Activated naive CD8-positive, alpha-beta T cell treated with anti-CD3 and anti-CD28 coated beads for 36 hours (primary cell): Measurements from ENCODE around the gene TDRKH. TPM values are rescaled to one million over a fixed set of nuclear protein-coding genes. Genes with fewer than 3 reads are reported as not detected.
"Not testable (repeated sequence)": the region's sequence is repeated elsewhere in the genome, so short reads cannot be mapped to it uniquely, and the experiment has no call there.

Experiments used
- DNase-seq: peaks from one replicate; pipeline ENCODE4 v3.0.0; 2021
- H3K27ac Mint-ChIP-seq: one replicate; pipeline ENCODE4 v1.8.0; 2022; ENCODE audit warnings: mild to moderate bottlenecking, moderate library complexity, mixed read lengths
- H3K27me3 Mint-ChIP-seq: one replicate; pipeline ENCODE4 v1.8.0; 2022; ENCODE audit warnings: mild to moderate bottlenecking, mixed read lengths
- H3K36me3 Mint-ChIP-seq: one replicate; pipeline ENCODE4 v1.8.0; 2021; ENCODE audit warnings: mild to moderate bottlenecking, mixed read lengths
- H3K4me1 Mint-ChIP-seq: one replicate; pipeline ENCODE4 v1.8.0; 2021; ENCODE audit warnings: mixed read lengths
- H3K4me3 Mint-ChIP-seq: one replicate; pipeline ENCODE4 v1.8.0; 2022; ENCODE audit warnings: mild to moderate bottlenecking, moderate library complexity, mixed read lengths
- H3K9me3 Mint-ChIP-seq: one replicate; pipeline ENCODE4 v1.8.0; 2022; ENCODE audit warnings: mixed read lengths
- total RNA-seq, 2 experiments: library from RNA; stranded (reverse); gene quantifications; one replicate each; pipeline ENCODE4 v1.2.3, GENCODE V29; 2021

Gene TDRKH
- total RNA-seq, 2 experiments from 2014 or later: 9.0 to 9.1 TPM

GRCh38 chr1:151799179-151800022 lies 9.1 kb upstream of the TDRKH start:
- H3K9me3 Mint-ChIP-seq: no peaks in the 10 kb centered on the region
- no peak overlapping the region for H3K27ac Mint-ChIP-seq
- no peak for DNase-seq
- H3K4me1 Mint-ChIP-seq: peaks cover 3% of the 10 kb centered on the region
- no peaks in the 10 kb centered on the region for H3K27me3 Mint-ChIP-seq
- no peak overlapping the region for H3K4me3 Mint-ChIP-seq
- no peaks in the 10 kb centered on the region for H3K36me3 Mint-ChIP-seq

GRCh38 chr1:151798571-151798970 lies 8.3 kb upstream of the TDRKH start:
- Mint-ChIP-seq H3K9me3 (no peaks in the 10 kb centered on the region), H3K36me3 (no peaks in the 10 kb centered on the region), H3K4me3 (no peak overlapping the region), H3K27ac (no peak overlapping the region), H3K27me3 (no peaks in the 10 kb centered on the region), H3K4me1 (peaks cover 3% of the 10 kb centered on the region)
- DNase-seq: no peak

- H3K4me3 Mint-ChIP-seq: peak overlapping the region; percentile 91
- peaks cover 24% of the 10 kb centered on the region for H3K4me1 Mint-ChIP-seq
- H3K27me3 Mint-ChIP-seq: no peaks in the 10 kb centered on the region
- H3K9me3 Mint-ChIP-seq: no peaks in the 10 kb centered on the region
- H3K27ac Mint-ChIP-seq: peak overlapping the region; percentile 90
- peaks cover 4% of the 10 kb centered on the region for H3K36me3 Mint-ChIP-seq
- peak; percentile 14 for DNase-seq
Observed at GRCh38 chr1:151790940-151791651, 796 bp upstream of the TDRKH start.

- H3K36me3 Mint-ChIP-seq: peaks cover 4% of the 10 kb centered on the region
- no peaks in the 10 kb centered on the region for H3K9me3 Mint-ChIP-seq
- no peak overlapping the region for H3K4me3 Mint-ChIP-seq
- H3K27me3 Mint-ChIP-seq: no peaks in the 10 kb centered on the region
- no peak overlapping the region for H3K27ac Mint-ChIP-seq
- DNase-seq: no peak
- H3K4me1 Mint-ChIP-seq: peaks cover 24% of the 10 kb centered on the region
Observed at GRCh38 chr1:151787689-151788088, 2.6 kb downstream of the TDRKH start.

- Mint-ChIP-seq H3K4me3 (no peak overlapping the region), H3K9me3 (no peaks in the 10 kb centered on the region), H3K27ac (no peak overlapping the region), H3K36me3 (peaks cover 2% of the 10 kb centered on the region), H3K4me1 (peaks cover 2% of the 10 kb centered on the region), H3K27me3 (no peaks in the 10 kb centered on the region)
- DNase-seq: no peak
Observed at GRCh38 chr1:151783796-151784195, 6.5 kb downstream of the TDRKH start.

GRCh38 chr1:151782741-151783140 lies 7.6 kb downstream of the TDRKH start:
- H3K27me3 Mint-ChIP-seq: no peaks in the 10 kb centered on the region
- H3K36me3 Mint-ChIP-seq: peaks cover 2% of the 10 kb centered on the region
- H3K4me3 Mint-ChIP-seq: no peak overlapping the region
- no peaks in the 10 kb centered on the region for H3K4me1 Mint-ChIP-seq
- no peaks in the 10 kb centered on the region for H3K9me3 Mint-ChIP-seq
- H3K27ac Mint-ChIP-seq: no peak overlapping the region
- DNase-seq: no peak

- H3K4me1 Mint-ChIP-seq, H3K27ac Mint-ChIP-seq, H3K27me3 Mint-ChIP-seq, H3K4me3 Mint-ChIP-seq, H3K9me3 Mint-ChIP-seq, H3K36me3 Mint-ChIP-seq, DNase-seq: not testable (repeated sequence)
Observed at GRCh38 chr1:151782026-151782425, 8.3 kb downstream of the TDRKH start.

GRCh38 chr1:151780736-151781135 lies 9.6 kb downstream of the TDRKH start:
- not testable (repeated sequence) for DNase-seq, H3K36me3 Mint-ChIP-seq, H3K27me3 Mint-ChIP-seq, H3K4me3 Mint-ChIP-seq, H3K4me1 Mint-ChIP-seq, H3K9me3 Mint-ChIP-seq, H3K27ac Mint-ChIP-seq

- Mint-ChIP-seq H3K4me1 (no peaks in the 10 kb centered on the region), H3K4me3 (no peak overlapping the region), H3K27me3 (no peaks in the 10 kb centered on the region), H3K36me3 (peaks cover 3% of the 10 kb centered on the region), H3K27ac (no peak overlapping the region), H3K9me3 (no peaks in the 10 kb centered on the region)
- DNase-seq: no peak
Observed at GRCh38 chr1:151779852-151780251, 10.4 kb downstream of the TDRKH start.

- no peaks in the 10 kb centered on the region for H3K4me1 Mint-ChIP-seq
- H3K9me3 Mint-ChIP-seq: no peaks in the 10 kb centered on the region
- H3K27me3 Mint-ChIP-seq: no peaks in the 10 kb centered on the region
- H3K27ac Mint-ChIP-seq: no peak overlapping the region
- H3K36me3 Mint-ChIP-seq: peaks cover 3% of the 10 kb centered on the region
- DNase-seq: no peak
- H3K4me3 Mint-ChIP-seq: no peak overlapping the region
Observed at GRCh38 chr1:151777317-151777716, 13.0 kb downstream of the TDRKH start.

- H3K9me3 Mint-ChIP-seq: no peaks in the 10 kb centered on the region
- no peak overlapping the region for H3K4me3 Mint-ChIP-seq
- DNase-seq: no peak
- H3K27me3 Mint-ChIP-seq: no peaks in the 10 kb centered on the region
- H3K4me1 Mint-ChIP-seq: no peaks in the 10 kb centered on the region
- no peak overlapping the region for H3K27ac Mint-ChIP-seq
- peaks cover 3% of the 10 kb centered on the region for H3K36me3 Mint-ChIP-seq
Observed at GRCh38 chr1:151776665-151777062, 13.6 kb downstream of the TDRKH start.

GRCh38 chr1:151775894-151776664 lies 14.2 kb downstream of the TDRKH start:
- Mint-ChIP-seq H3K36me3 (peaks cover 3% of the 10 kb centered on the region), H3K4me3 (no peak overlapping the region), H3K4me1 (no peaks in the 10 kb centered on the region), H3K27ac (no peak overlapping the region), H3K27me3 (no peaks in the 10 kb centered on the region), H3K9me3 (no peaks in the 10 kb centered on the region)
- no peak for DNase-seq

GRCh38 chr1:151774256-151774922 lies 15.9 kb downstream of the TDRKH start:
- Mint-ChIP-seq H3K36me3 (peaks cover 2% of the 10 kb centered on the region), H3K4me3 (no peak overlapping the region), H3K27me3 (no peaks in the 10 kb centered on the region), H3K9me3 (no peaks in the 10 kb centered on the region), H3K27ac (no peak overlapping the region), H3K4me1 (no peaks in the 10 kb centered on the region)
- no peak for DNase-seq

GRCh38 chr1:151773702-151774101 lies 16.6 kb downstream of the TDRKH start:
- no peak overlapping the region for H3K27ac Mint-ChIP-seq
- DNase-seq: no peak
- no peaks in the 10 kb centered on the region for H3K27me3 Mint-ChIP-seq
- H3K9me3 Mint-ChIP-seq: no peaks in the 10 kb centered on the region
- no peaks in the 10 kb centered on the region for H3K4me1 Mint-ChIP-seq
- peaks cover 2% of the 10 kb centered on the region for H3K36me3 Mint-ChIP-seq
- no peak overlapping the region for H3K4me3 Mint-ChIP-seq

GRCh38 chr1:151769270-151769669 lies 21.0 kb downstream of the TDRKH start:
- DNase-seq, H3K4me1 Mint-ChIP-seq, H3K27ac Mint-ChIP-seq, H3K27me3 Mint-ChIP-seq, H3K36me3 Mint-ChIP-seq, H3K9me3 Mint-ChIP-seq, H3K4me3 Mint-ChIP-seq: not testable (repeated sequence)
